Measurements from ENCODE around the gene PHLPP2. TPM values are rescaled to one million over a fixed set of nuclear protein-coding genes. Genes with fewer than 3 reads are reported as not detected.
A peak's percentile ranks its signal among the peaks of the same experiment; 100 is the strongest.

The PHLPP2 gene
- total and polyA plus RNA-seq, 2 experiments from 2014 or later = 7.4 to 15.0 TPM

- 86% methylated on average over 2 of the region's 2 CpGs for WGBS (ENCODE audit: low lambda C conversion rate, missing lambda C conversion rate)
- DNase-seq (ENCODE audit: low spot score) = no peak
- Histone ChIP-seq H3K27ac (no peak overlapping the region), H2AFZ (no peak overlapping the region), H4K20me1 (ENCODE audit: insufficient read depth, poor library complexity, severe bottlenecking) (no peaks in the 10 kb centered on the region), H3K4me3 (no peak overlapping the region), H3K79me2 (peaks cover 9% of the 10 kb centered on the region), H3K36me3 (replicated peaks; ENCODE audit: insufficient read depth, low read depth) (no peaks in the 10 kb centered on the region), H3K4me1 (ENCODE audit: insufficient read depth) (no peaks in the 10 kb centered on the region), H3K27me3 (no peaks in the 10 kb centered on the region), H3K9me3 (ENCODE audit: low read depth) (no peaks in the 10 kb centered on the region), H3K9me2 (replicated peaks; ENCODE audit: insufficient read depth) (no peaks in the 10 kb centered on the region), H3K4me2 (no peak overlapping the region)
- TF ChIP-seq, protein P1, sequence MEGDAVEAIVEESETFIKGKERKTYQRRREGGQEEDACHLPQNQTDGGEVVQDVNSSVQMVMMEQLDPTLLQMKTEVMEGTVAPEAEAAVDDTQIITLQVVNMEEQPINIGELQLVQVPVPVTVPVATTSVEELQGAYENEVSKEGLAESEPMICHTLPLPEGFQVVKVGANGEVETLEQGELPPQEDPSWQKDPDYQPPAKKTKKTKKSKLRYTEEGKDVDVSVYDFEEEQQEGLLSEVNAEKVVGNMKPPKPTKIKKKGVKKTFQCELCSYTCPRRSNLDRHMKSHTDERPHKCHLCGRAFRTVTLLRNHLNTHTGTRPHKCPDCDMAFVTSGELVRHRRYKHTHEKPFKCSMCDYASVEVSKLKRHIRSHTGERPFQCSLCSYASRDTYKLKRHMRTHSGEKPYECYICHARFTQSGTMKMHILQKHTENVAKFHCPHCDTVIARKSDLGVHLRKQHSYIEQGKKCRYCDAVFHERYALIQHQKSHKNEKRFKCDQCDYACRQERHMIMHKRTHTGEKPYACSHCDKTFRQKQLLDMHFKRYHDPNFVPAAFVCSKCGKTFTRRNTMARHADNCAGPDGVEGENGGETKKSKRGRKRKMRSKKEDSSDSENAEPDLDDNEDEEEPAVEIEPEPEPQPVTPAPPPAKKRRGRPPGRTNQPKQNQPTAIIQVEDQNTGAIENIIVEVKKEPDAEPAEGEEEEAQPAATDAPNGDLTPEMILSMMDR (IDR thresholded peaks at IDR 0.05; ENCODE audit: poor library complexity) = no peak
- TF ChIP-seq EZH2phosphoT487 (IDR thresholded peaks at IDR 0.05; ENCODE audit: low read depth, severe bottlenecking, unreplicated experiment) (no peak), EZH2 (IDR thresholded peaks at IDR 0.05; ENCODE audit: borderline replicate concordance) (no peak)
Observed at GRCh38 chr16:71762186-71762585, 37.7 kb upstream of the PHLPP2 start.

DNA sequence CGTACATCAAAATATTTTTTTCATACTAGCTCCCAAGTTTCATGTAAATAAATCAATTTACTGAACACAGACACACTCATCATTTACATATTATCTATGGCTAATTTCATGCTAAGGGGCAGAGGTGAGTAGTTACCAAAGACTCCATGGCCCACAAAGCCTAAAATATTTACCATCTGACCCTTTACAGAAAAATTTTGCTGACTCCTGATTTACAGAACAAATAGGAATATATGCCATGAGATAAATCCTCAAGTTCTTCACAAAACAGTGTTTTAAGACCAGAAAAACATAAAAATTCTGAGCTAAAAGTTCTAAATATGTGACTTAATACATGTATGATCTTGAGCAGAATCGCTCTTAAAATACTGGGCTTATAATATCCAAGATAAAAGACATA is 36.6 kb upstream of the PHLPP2 start:
- H2AFZ ChIP-seq = no peak overlapping the region
- H3K36me3 ChIP-seq (replicated peaks; ENCODE audit: insufficient read depth, low read depth) = no peaks in the 10 kb centered on the region
- 95% methylated on average over 2 of the region's 2 CpGs for WGBS (ENCODE audit: low lambda C conversion rate, missing lambda C conversion rate)
- H4K20me1 ChIP-seq (ENCODE audit: insufficient read depth, poor library complexity, severe bottlenecking) = no peaks in the 10 kb centered on the region
- H3K79me2 ChIP-seq = no peaks in the 10 kb centered on the region
- no peaks in the 10 kb centered on the region for H3K9me2 ChIP-seq (replicated peaks; ENCODE audit: insufficient read depth)
- TF ChIP-seq, protein P1 (IDR thresholded peaks at IDR 0.05; ENCODE audit: poor library complexity) = no peak
- TF ChIP-seq EZH2phosphoT487 (IDR thresholded peaks at IDR 0.05; ENCODE audit: low read depth, severe bottlenecking, unreplicated experiment) = no peak
- no peak overlapping the region for H3K4me3 ChIP-seq
- no peak overlapping the region for H3K27ac ChIP-seq
- no peaks in the 10 kb centered on the region for H3K4me1 ChIP-seq (ENCODE audit: insufficient read depth)
- no peaks in the 10 kb centered on the region for H3K27me3 ChIP-seq
- no peak overlapping the region for H3K4me2 ChIP-seq
- H3K9me3 ChIP-seq (ENCODE audit: low read depth) = no peaks in the 10 kb centered on the region
- DNase-seq (ENCODE audit: low spot score) = no peak

- Histone ChIP-seq H3K9me3 (ENCODE audit: low read depth) (no peaks in the 10 kb centered on the region), H3K27ac (peak overlapping the region; percentile 25), H4K20me1 (ENCODE audit: insufficient read depth, poor library complexity, severe bottlenecking) (no peaks in the 10 kb centered on the region), H3K4me1 (ENCODE audit: insufficient read depth) (no peaks in the 10 kb centered on the region), H3K79me2 (peaks cover 6% of the 10 kb centered on the region), H3K27me3 (no peaks in the 10 kb centered on the region), H3K4me2 (no peak overlapping the region), H3K36me3 (replicated peaks; ENCODE audit: insufficient read depth, low read depth) (no peaks in the 10 kb centered on the region), H3K4me3 (no peak overlapping the region), H3K9me2 (replicated peaks; ENCODE audit: insufficient read depth) (no peaks in the 10 kb centered on the region), H2AFZ (no peak overlapping the region)
- TF ChIP-seq, protein P1 (IDR thresholded peaks at IDR 0.05; ENCODE audit: poor library complexity) = no peak
- TF ChIP-seq EZH2phosphoT487 (IDR thresholded peaks at IDR 0.05; ENCODE audit: low read depth, severe bottlenecking, unreplicated experiment) (no peak), EZH2 (IDR thresholded peaks at IDR 0.05; ENCODE audit: borderline replicate concordance) (no peak)
- WGBS (ENCODE audit: low lambda C conversion rate, missing lambda C conversion rate) = 67% methylated on average over 5 of the region's 5 CpGs
- DNase-seq (ENCODE audit: low spot score) = peak; percentile 31
Observed at GRCh38 chr16:71758293-71758760, 33.8 kb upstream of the PHLPP2 start.

GRCh38 chr16:71754652-71755051 is 30.2 kb upstream of the PHLPP2 start:
- Histone ChIP-seq H3K27ac (no peak overlapping the region), H3K4me2 (no peak overlapping the region), H3K9me3 (ENCODE audit: low read depth) (no peaks in the 10 kb centered on the region), H3K36me3 (replicated peaks; ENCODE audit: insufficient read depth, low read depth) (no peaks in the 10 kb centered on the region), H3K9me2 (replicated peaks; ENCODE audit: insufficient read depth) (no peaks in the 10 kb centered on the region), H2AFZ (no peak overlapping the region), H3K79me2 (peaks cover 8% of the 10 kb centered on the region), H3K4me3 (no peak overlapping the region), H4K20me1 (ENCODE audit: insufficient read depth, poor library complexity, severe bottlenecking) (no peaks in the 10 kb centered on the region), H3K27me3 (no peaks in the 10 kb centered on the region), H3K4me1 (ENCODE audit: insufficient read depth) (no peaks in the 10 kb centered on the region)
- no peak for DNase-seq (ENCODE audit: low spot score)
- WGBS (ENCODE audit: low lambda C conversion rate, missing lambda C conversion rate) = 96% methylated on average over 2 of the region's 2 CpGs
- TF ChIP-seq, protein P1 (IDR thresholded peaks at IDR 0.05; ENCODE audit: poor library complexity) = no peak
- TF ChIP-seq EZH2 (IDR thresholded peaks at IDR 0.05; ENCODE audit: borderline replicate concordance) = no peak
- TF ChIP-seq EZH2phosphoT487 (IDR thresholded peaks at IDR 0.05; ENCODE audit: low read depth, severe bottlenecking, unreplicated experiment) = no peak

Measured in hepatocyte (in vitro differentiated cells).